ENCODE measurements around the gene UBE2G2. TPM values are rescaled to one million over a fixed set of nuclear protein-coding genes. Genes with fewer than 3 reads are reported as not detected.

UBE2G2 gene
- polyA plus RNA-seq, 1 donor (not counting 4 experiments of a cell fraction or from before 2014, with no cell fraction given) = 106 TPM

DNA sequence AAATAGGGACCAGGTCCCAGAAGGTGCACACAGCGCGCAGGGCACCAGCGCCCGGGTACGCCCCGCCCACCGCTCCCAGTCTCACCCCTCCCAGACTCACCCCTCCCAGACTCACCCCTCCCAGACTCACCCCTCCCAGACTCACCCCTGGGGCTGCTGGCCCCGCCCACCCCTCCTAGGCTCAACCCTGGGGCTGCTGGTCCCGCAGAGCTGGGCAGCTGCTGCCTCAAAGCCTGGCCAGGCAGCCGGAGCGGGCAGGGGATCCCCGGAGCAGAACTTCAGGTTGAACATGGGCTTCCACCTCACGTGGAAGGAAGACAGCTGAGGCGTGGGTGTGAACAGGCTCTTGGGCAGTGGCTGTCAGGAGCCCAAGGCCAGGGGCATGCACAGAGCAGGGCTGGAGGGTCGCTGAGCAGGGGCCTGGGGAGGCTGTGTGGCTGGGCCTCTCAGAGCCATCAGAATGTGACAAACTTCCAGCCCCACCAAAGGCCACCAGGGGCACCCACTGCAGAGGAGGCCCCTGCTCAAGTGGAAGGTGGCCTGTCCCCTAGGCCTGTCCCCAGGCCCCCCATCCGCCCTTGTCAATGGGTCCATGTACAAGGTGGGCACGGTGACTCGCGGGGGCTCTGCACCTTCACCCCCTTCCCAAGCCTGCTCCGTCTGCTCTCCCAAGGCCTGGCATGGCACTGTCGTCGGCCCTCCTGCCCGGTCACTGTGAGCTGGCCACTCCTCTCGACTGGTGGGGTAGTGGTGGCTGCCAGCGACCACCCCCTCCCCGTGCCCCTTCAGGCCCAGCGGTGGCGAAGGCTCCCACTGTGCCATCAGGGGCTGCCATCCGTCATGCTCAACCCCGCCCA is 36.6 kb upstream of the UBE2G2 start:
- Histone ChIP-seq H3K4me1 (ENCODE audit: control insufficient read depth, extremely low read depth, insufficient read depth, low read length) (peaks cover 7% of the 10 kb centered on the region), H3K4me3 (ENCODE audit: control insufficient read depth in 2 of 3, extremely low read depth in 1 of 3, insufficient read depth in 2 of 3, low read depth in 1 of 3, low read length in 3 of 3) (no peak overlapping the region), H3K9ac (ENCODE audit: control insufficient read depth, extremely low read depth, insufficient read depth, low read length) (no peak overlapping the region), H2AFZ (ENCODE audit: control insufficient read depth, low read length) (no peak overlapping the region), H3K9me3 (ENCODE audit: control insufficient read depth, low read depth, low read length) (no peaks in the 10 kb centered on the region), H3K27ac (ENCODE audit: control insufficient read depth, insufficient read depth, low read length) (no peak overlapping the region), H3K27me3 (ENCODE audit: control insufficient read depth, extremely low read depth, insufficient read depth, low read length) (peaks cover 9% of the 10 kb centered on the region), H3K36me3 (ENCODE audit: control insufficient read depth in 2 of 2, extremely low read depth in 1 of 2, insufficient read depth in 2 of 2, low read length in 2 of 2) (no peaks in the 10 kb centered on the region), H4K20me1 (ENCODE audit: control insufficient read depth, extremely low read depth, insufficient read depth, low read length) (no peaks in the 10 kb centered on the region), H3K79me2 (ENCODE audit: control insufficient read depth, insufficient read depth, low read length) (no peaks in the 10 kb centered on the region), H3K9me1 (ENCODE audit: control insufficient read depth, extremely low read depth, insufficient read depth, low read length) (no peaks in the 10 kb centered on the region), H3K4me2 (ENCODE audit: control insufficient read depth, extremely low read depth, insufficient read depth, low read depth, low read length) (no peak overlapping the region)
- TF ChIP-seq EZH2 (IDR thresholded peaks at IDR 0.05; ENCODE audit: low read length) (no peak), CTCF (optimal IDR thresholded peaks at IDR 0.05 in 1 of 3, IDR thresholded peaks at IDR 0.05 in 1 of 3, conservative IDR thresholded peaks at IDR 0.05 in 1 of 3; ENCODE audit: extremely low read depth in 1 of 3, insufficient read depth in 2 of 3, low read length in 3 of 3) (no peak)
- DNase-seq (ENCODE audit: low read depth, low spot score) = no peak
- dilution Hi-C loops (cut with MboI; ENCODE audit: extremely low pct_ligation_motif_present, low sequenced_read_pairs) = no loop called here
- FAIRE-seq = no peak

- Histone ChIP-seq H3K79me2 (ENCODE audit: control insufficient read depth, insufficient read depth, low read length) (no peaks in the 10 kb centered on the region), H3K4me1 (ENCODE audit: control insufficient read depth, extremely low read depth, insufficient read depth, low read length) (peaks cover 7% of the 10 kb centered on the region), H3K9ac (ENCODE audit: control insufficient read depth, extremely low read depth, insufficient read depth, low read length) (no peak overlapping the region), H3K27me3 (ENCODE audit: control insufficient read depth, extremely low read depth, insufficient read depth, low read length) (peaks cover 2% of the 10 kb centered on the region), H4K20me1 (ENCODE audit: control insufficient read depth, extremely low read depth, insufficient read depth, low read length) (no peaks in the 10 kb centered on the region), H3K9me1 (ENCODE audit: control insufficient read depth, extremely low read depth, insufficient read depth, low read length) (no peaks in the 10 kb centered on the region), H3K4me3 (ENCODE audit: control insufficient read depth in 2 of 3, extremely low read depth in 1 of 3, insufficient read depth in 2 of 3, low read depth in 1 of 3, low read length in 3 of 3) (no peak overlapping the region), H3K4me2 (ENCODE audit: control insufficient read depth, extremely low read depth, insufficient read depth, low read depth, low read length) (no peak overlapping the region), H3K27ac (ENCODE audit: control insufficient read depth, insufficient read depth, low read length) (no peak overlapping the region), H3K9me3 (ENCODE audit: control insufficient read depth, low read depth, low read length) (no peaks in the 10 kb centered on the region), H2AFZ (ENCODE audit: control insufficient read depth, low read length) (no peak overlapping the region), H3K36me3 (ENCODE audit: control insufficient read depth in 2 of 2, extremely low read depth in 1 of 2, insufficient read depth in 2 of 2, low read length in 2 of 2) (no peaks in the 10 kb centered on the region)
- TF ChIP-seq EZH2 (IDR thresholded peaks at IDR 0.05; ENCODE audit: low read length) = no peak
- no peak for TF ChIP-seq CTCF (optimal IDR thresholded peaks at IDR 0.05 in 1 of 3, IDR thresholded peaks at IDR 0.05 in 1 of 3, conservative IDR thresholded peaks at IDR 0.05 in 1 of 3; ENCODE audit: extremely low read depth in 1 of 3, insufficient read depth in 2 of 3, low read length in 3 of 3)
- FAIRE-seq = no peak
- dilution Hi-C loops (cut with MboI; ENCODE audit: extremely low pct_ligation_motif_present, low sequenced_read_pairs) = no loop called here
- no peak for DNase-seq (ENCODE audit: low read depth, low spot score)
Observed at GRCh38 chr21:44837537-44837936, 35.9 kb upstream of the UBE2G2 start.
